Measurements from ENCODE around the gene GALNT3.

DNA sequence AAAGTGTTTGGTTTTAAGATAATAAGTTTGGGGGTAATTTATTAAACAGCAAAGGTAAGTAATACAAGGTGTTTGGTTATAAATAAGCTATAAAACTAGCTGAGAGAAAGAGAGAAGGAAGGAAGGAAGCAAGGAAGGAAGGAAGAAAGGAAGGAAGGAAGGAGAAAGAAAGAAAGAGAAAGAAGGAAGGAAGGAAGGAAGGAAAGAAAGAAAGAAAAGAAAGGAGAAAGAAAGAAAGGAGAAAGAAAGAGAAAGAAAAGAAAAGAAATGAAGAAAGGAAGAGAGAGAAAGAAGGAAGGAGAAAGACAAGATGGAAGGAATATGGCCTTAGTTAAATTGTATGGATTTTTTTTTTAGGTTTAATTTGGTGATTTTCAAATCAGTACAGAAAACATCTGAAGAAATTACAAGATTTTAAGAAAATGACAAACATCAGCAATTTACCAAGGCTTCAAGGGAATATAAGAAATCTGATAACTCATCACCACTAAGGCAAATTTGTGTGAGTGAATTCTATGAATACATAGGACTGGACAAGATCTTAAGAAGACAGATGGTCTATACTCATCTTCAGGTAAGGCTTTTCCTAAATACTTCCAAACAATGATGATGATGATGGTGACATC, 46.4 kb upstream of the GALNT3 start:
- TF ChIP-seq POLR2A (IDR thresholded peaks at IDR 0.05) = no peak
- TF ChIP-seq, protein P1, sequence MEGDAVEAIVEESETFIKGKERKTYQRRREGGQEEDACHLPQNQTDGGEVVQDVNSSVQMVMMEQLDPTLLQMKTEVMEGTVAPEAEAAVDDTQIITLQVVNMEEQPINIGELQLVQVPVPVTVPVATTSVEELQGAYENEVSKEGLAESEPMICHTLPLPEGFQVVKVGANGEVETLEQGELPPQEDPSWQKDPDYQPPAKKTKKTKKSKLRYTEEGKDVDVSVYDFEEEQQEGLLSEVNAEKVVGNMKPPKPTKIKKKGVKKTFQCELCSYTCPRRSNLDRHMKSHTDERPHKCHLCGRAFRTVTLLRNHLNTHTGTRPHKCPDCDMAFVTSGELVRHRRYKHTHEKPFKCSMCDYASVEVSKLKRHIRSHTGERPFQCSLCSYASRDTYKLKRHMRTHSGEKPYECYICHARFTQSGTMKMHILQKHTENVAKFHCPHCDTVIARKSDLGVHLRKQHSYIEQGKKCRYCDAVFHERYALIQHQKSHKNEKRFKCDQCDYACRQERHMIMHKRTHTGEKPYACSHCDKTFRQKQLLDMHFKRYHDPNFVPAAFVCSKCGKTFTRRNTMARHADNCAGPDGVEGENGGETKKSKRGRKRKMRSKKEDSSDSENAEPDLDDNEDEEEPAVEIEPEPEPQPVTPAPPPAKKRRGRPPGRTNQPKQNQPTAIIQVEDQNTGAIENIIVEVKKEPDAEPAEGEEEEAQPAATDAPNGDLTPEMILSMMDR (IDR thresholded peaks at IDR 0.05 in 4 of 5, conservative IDR thresholded peaks at IDR 0.05 in 1 of 5) = no peak
